ENCODE data around the gene CYTH2. TPM values are rescaled to one million over a fixed set of nuclear protein-coding genes. Genes with fewer than 3 reads are reported as not detected.
A peak's percentile ranks its signal among the peaks of the same experiment; 100 is the strongest.

Gene CYTH2
- total RNA-seq, 1 experiment from 2014 or later = 103 TPM

DNA sequence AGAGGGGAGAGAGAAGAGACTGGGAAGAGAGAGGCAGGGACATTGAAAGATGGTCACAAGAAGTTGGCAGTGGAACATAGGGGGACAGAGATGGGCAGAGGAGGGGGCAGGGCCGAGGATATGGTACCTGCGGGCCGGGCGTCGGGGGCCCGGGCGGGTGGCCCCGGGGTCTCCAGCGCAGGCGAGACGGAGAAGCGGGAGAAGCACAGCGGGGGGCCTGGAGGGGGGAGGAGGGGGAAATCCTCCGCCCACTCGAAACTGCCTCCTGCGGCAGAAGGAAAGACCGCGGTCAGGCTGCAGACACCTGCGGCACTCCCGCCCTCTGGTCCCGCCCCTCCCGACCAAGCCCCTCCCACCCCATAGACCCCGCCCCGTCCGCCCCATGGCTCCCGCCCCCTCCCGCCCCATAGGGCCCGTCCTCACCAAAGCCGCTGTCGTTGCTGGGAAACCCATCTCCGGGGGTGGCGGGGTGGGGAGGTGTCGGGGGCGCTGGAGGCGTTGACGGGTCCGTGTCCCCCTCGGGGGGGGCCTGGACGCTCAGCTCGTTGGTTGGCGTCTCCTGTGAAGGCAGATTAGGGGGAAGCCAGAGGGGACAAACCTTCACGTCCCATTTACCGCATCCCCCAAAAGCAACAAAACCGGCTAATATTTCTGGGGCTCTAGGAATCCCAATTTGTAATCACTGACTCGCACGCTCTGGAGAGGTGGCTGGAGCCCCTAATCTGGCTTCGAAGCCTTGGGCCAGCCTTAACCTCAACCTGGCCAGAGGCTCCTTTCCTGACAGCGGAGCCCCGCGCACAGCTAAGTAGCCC, 22.0 kb downstream of the CYTH2 start:
- Mint-ChIP-seq H3K9me3 (no peaks in the 10 kb centered on the region; a peak in 2 of 5 replicates), H3K36me3 (ENCODE audit: insufficient read depth in 1 of 3, low read depth in 3 of 3) (peaks cover 0 to 24% (median 3%) of the 10 kb centered on the region in 3 experiments; a peak in 6 of 7 replicates), H3K4me3 (peak overlapping the region; percentile 67 to 85), H3K27me3 (ENCODE audit: low read depth) (peaks cover 36% of the 10 kb centered on the region), H3K27ac (peak overlapping the region; percentile 96 to 99 (median 98)), H3K4me1 (peaks cover 24 to 36% of the 10 kb centered on the region in 2 experiments)
- peaks cover 8% of the 10 kb centered on the region for H3K23me2 ChIP-seq (ENCODE audit: insufficient read length, low read depth, low read length, poor library complexity, severe bottlenecking)
- no peak overlapping the region for H4K8ac ChIP-seq (replicated peaks; ENCODE audit: insufficient read length, low read depth, low read length)
- H4K20me1 ChIP-seq (ENCODE audit: control insufficient read depth, insufficient read depth, insufficient read length) = no peaks in the 10 kb centered on the region
- no peak overlapping the region for H2BK5ac ChIP-seq (ENCODE audit: insufficient read length, low read length)
- no peak overlapping the region for H3K23ac ChIP-seq (ENCODE audit: insufficient read length, low read depth, low read length)
- H3K79me2 ChIP-seq (ENCODE audit: insufficient read depth, low read length) = no peaks in the 10 kb centered on the region
- H4K5ac ChIP-seq (ENCODE audit: insufficient read length, low read depth, low read length) = no peak overlapping the region
- WGBS (ENCODE audit: extremely low coverage, insufficient read length, low lambda C conversion rate) = no CpG with 5 or more reads among the region's 50 CpGs
- H2AK5ac ChIP-seq (ENCODE audit: insufficient read length, low read length) = no peak overlapping the region
- no peak overlapping the region for H2BK120ac ChIP-seq (ENCODE audit: low read depth, low read length, poor library complexity, severe bottlenecking)
- H2BK15ac ChIP-seq (ENCODE audit: low read depth, low read length) = no peak overlapping the region
- H4K91ac ChIP-seq (ENCODE audit: insufficient read length, low read depth, low read length) = no peak overlapping the region
- H3K9me3 ChIP-seq (ENCODE audit: control insufficient read depth, low read depth, low read length) = no peaks in the 10 kb centered on the region
- DNase-seq = peak; percentile 90
- no peak overlapping the region for H3T11ph ChIP-seq (ENCODE audit: low read length)
- peak overlapping the region; percentile 3 for H2BK12ac ChIP-seq (ENCODE audit: insufficient read length, low read depth, low read length)
- peak overlapping the region; percentile 65 for H3K4me2 ChIP-seq (ENCODE audit: insufficient read depth, insufficient read length, low read length)
- H3K18ac ChIP-seq (ENCODE audit: insufficient read length, low read depth, low read length) = peak overlapping the region; percentile 27
- no peak overlapping the region for H3K27ac ChIP-seq (ENCODE audit: insufficient read length, low read depth, low read length)
- H3K56ac ChIP-seq (ENCODE audit: insufficient read length, low read depth, low read length) = no peak overlapping the region
- no peaks in the 10 kb centered on the region for H3K4me1 ChIP-seq (ENCODE audit: insufficient read depth, low read length)
- H2AFZ ChIP-seq (ENCODE audit: low read length) = no peak overlapping the region
- TF ChIP-seq, protein P1, sequence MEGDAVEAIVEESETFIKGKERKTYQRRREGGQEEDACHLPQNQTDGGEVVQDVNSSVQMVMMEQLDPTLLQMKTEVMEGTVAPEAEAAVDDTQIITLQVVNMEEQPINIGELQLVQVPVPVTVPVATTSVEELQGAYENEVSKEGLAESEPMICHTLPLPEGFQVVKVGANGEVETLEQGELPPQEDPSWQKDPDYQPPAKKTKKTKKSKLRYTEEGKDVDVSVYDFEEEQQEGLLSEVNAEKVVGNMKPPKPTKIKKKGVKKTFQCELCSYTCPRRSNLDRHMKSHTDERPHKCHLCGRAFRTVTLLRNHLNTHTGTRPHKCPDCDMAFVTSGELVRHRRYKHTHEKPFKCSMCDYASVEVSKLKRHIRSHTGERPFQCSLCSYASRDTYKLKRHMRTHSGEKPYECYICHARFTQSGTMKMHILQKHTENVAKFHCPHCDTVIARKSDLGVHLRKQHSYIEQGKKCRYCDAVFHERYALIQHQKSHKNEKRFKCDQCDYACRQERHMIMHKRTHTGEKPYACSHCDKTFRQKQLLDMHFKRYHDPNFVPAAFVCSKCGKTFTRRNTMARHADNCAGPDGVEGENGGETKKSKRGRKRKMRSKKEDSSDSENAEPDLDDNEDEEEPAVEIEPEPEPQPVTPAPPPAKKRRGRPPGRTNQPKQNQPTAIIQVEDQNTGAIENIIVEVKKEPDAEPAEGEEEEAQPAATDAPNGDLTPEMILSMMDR (conservative IDR thresholded peaks at IDR 0.05) = no peak
- no peaks in the 10 kb centered on the region; the same call in 1 of the 2 replicates for H3K27me3 ChIP-seq (ENCODE audit: insufficient read depth, low read length)
- H3K9ac ChIP-seq (ENCODE audit: extremely low read depth, insufficient read length, low read length) = no peak overlapping the region
- H2BK20ac ChIP-seq (ENCODE audit: low read depth, low read length, poor library complexity, severe bottlenecking) = no peak overlapping the region
- H3K4ac ChIP-seq (ENCODE audit: low read depth, low read length) = no peak overlapping the region
- H3K14ac ChIP-seq (ENCODE audit: insufficient read depth, low read length) = peak overlapping the region; percentile 69
- H3K79me1 ChIP-seq (ENCODE audit: insufficient read depth, low read depth, low read length, poor library complexity, severe bottlenecking) = no peaks in the 10 kb centered on the region
